ENCODE data around the gene ARRB2.

GRCh38 chr17:4740025-4740351 is 29.6 kb downstream of the ARRB2 start:
- TF ChIP-seq EHMT2 (IDR thresholded peaks at IDR 0.05; ENCODE audit: low read depth): no peak
- no peak for TF ChIP-seq MAFK (IDR thresholded peaks at IDR 0.05; ENCODE audit: partially characterized antibody)
- TF ChIP-seq ESRRA (IDR thresholded peaks at IDR 0.05; ENCODE audit: borderline replicate concordance, low read length): no peak
- TF ChIP-seq, protein P1, sequence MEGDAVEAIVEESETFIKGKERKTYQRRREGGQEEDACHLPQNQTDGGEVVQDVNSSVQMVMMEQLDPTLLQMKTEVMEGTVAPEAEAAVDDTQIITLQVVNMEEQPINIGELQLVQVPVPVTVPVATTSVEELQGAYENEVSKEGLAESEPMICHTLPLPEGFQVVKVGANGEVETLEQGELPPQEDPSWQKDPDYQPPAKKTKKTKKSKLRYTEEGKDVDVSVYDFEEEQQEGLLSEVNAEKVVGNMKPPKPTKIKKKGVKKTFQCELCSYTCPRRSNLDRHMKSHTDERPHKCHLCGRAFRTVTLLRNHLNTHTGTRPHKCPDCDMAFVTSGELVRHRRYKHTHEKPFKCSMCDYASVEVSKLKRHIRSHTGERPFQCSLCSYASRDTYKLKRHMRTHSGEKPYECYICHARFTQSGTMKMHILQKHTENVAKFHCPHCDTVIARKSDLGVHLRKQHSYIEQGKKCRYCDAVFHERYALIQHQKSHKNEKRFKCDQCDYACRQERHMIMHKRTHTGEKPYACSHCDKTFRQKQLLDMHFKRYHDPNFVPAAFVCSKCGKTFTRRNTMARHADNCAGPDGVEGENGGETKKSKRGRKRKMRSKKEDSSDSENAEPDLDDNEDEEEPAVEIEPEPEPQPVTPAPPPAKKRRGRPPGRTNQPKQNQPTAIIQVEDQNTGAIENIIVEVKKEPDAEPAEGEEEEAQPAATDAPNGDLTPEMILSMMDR (IDR thresholded peaks at IDR 0.05): no peak
